Neural cell (in vitro differentiated cells): ENCODE results near the gene TSPEAR. TPM values are rescaled to one million over a fixed set of nuclear protein-coding genes. Genes with fewer than 3 reads are reported as not detected.
"Not testable (repeated sequence)": the region's sequence is repeated elsewhere in the genome, so short reads cannot be mapped to it uniquely, and the experiment has no call there.

Experiments used
- H2AFZ ChIP-seq: fragments of 200-600, 300-800 bp; sonication (generic), shearing (Covaris generic); 2 replicates; pipeline ENCODE4 v1.6.0; 2014; ENCODE audit warnings: low read depth, mild to moderate bottlenecking, antibody characterized with exemption, low read length, moderate library complexity
- H3F3A ChIP-seq: fragments of 200-600 bp; shearing (Covaris generic); 2 replicates; pipeline ENCODE4 v1.6.1; 2016; ENCODE audit warnings: mild to moderate bottlenecking, moderate library complexity, mixed read lengths, antibody characterized with exemption, low read length; ENCODE audit not compliant: insufficient read depth, poor library complexity, severe bottlenecking
- H3K27ac ChIP-seq: fragments of 200-600, 300-800 bp; sonication (generic), shearing (Covaris generic); 2 replicates; pipeline ENCODE4 v1.5.1; 2014; ENCODE audit warnings: mild to moderate bottlenecking, low read length, moderate library complexity
- H3K27me3 ChIP-seq: fragments of 300-800, 200-600 bp; sonication (generic), shearing (Covaris generic); 2 replicates; pipeline ENCODE4 v1.6.0; 2014; ENCODE audit warnings: mild to moderate bottlenecking, low read depth, low read length, moderate library complexity; ENCODE audit not compliant: insufficient read depth
- H3K36me3 ChIP-seq: fragments of 300-800, 200-600 bp; sonication (generic), shearing (Covaris generic); 2 replicates; pipeline ENCODE4 v1.5.1; 2014; ENCODE audit warnings: mild to moderate bottlenecking, antibody characterized with exemption, low read length, moderate library complexity; ENCODE audit not compliant: insufficient read depth
- H3K4me2 ChIP-seq: fragments of 300-800, 200-600 bp; sonication (generic), shearing (Covaris generic); 2 replicates; pipeline ENCODE4 v1.6.0; 2014; ENCODE audit warnings: mild to moderate bottlenecking, low read length
- H3K4me3 ChIP-seq: fragments of 300-800, 200-600 bp; sonication (generic), shearing (Covaris generic); 2 replicates; pipeline ENCODE4 v1.5.1; 2014; ENCODE audit warnings: mild to moderate bottlenecking, low read length, moderate library complexity
- H3K79me2 ChIP-seq: fragments of 200-600 bp; shearing (Covaris generic); replicated peaks from 2 replicates; pipeline ENCODE4 v1.6.0; 2014; ENCODE audit warnings: mild to moderate bottlenecking, low read length, moderate library complexity; ENCODE audit not compliant: insufficient read depth
- H3K9ac ChIP-seq: fragments of 300-800, 200-600 bp; sonication (generic), shearing (Covaris generic); 2 replicates; pipeline ENCODE4 v1.6.1; 2016; ENCODE audit warnings: mild to moderate bottlenecking, low read length, mixed read lengths
- H3K9me2 ChIP-seq: fragments of 200-600 bp; shearing (Covaris generic); 2 replicates; pipeline ENCODE4 v1.6.1; 2016; ENCODE audit warnings: mild to moderate bottlenecking, low read length, mixed read lengths; ENCODE audit not compliant: insufficient read depth
- H3K9me3 ChIP-seq: fragments of 200-600, 300-800 bp; sonication (generic), shearing (Covaris generic); 2 replicates; pipeline ENCODE4 v1.6.1; 2016; ENCODE audit warnings: mild to moderate bottlenecking, mixed run types, low read length, moderate library complexity, mixed read lengths
- H4K20me1 ChIP-seq: fragments of 200-600 bp; shearing (Covaris generic); 2 replicates; pipeline ENCODE4 v1.6.1; 2016; ENCODE audit warnings: mild to moderate bottlenecking, mixed run types; ENCODE audit not compliant: insufficient read depth
- EP300 ChIP-seq: fragments of 450-650 bp; conservative IDR thresholded peaks from 2 replicates; pipeline ENCODE4 v1.6.1; 2014; ENCODE audit warnings: antibody characterized with exemption, mild to moderate bottlenecking, moderate library complexity; ENCODE audit not compliant: poor library complexity, severe bottlenecking
- EZH2 ChIP-seq: fragments of 200-600, 300-800 bp; shearing (Covaris generic), sonication (generic); IDR thresholded peaks from 2 replicates; pipeline ENCODE4 v1.6.1; 2014; ENCODE audit warnings: antibody characterized with exemption, low read length, borderline replicate concordance, mild to moderate bottlenecking; ENCODE audit not compliant: insufficient read depth, poor library complexity, severe bottlenecking
- MXI1 ChIP-seq: fragments of 450-650 bp; conservative IDR thresholded peaks from 2 replicates; pipeline ENCODE4 v1.6.1; 2014; ENCODE audit warnings: antibody characterized with exemption, mild to moderate bottlenecking; ENCODE audit not compliant: poor library complexity, severe bottlenecking
- POLR2AphosphoS5 ChIP-seq: IDR thresholded peaks from 2 replicates; pipeline ENCODE4 v1.6.1; 2012
- SMC3 ChIP-seq: fragments of 450-650 bp; conservative IDR thresholded peaks from 2 replicates; pipeline ENCODE4 v1.6.1; 2014; ENCODE audit warnings: antibody characterized with exemption, mild to moderate bottlenecking, moderate library complexity; ENCODE audit not compliant: poor library complexity
- polyA plus RNA-seq: library from polyadenylated mRNA; depleted of rRNA; stranded (reverse); fragments of >200 nt; gene quantifications from 2 replicates; pipeline ENCODE4 v1.2.3, GENCODE V29; 2014
- TF ChIP-seq, protein P1 (sequence below): fragments of 450-650 bp; IDR thresholded peaks from 2 replicates; pipeline ENCODE4 v1.5.1; 2014; ENCODE audit warnings: antibody characterized with exemption, mild to moderate bottlenecking, moderate library complexity; ENCODE audit not compliant: poor library complexity, severe bottlenecking
- TF ChIP-seq, protein P2 (sequence below): IDR thresholded peaks from 2 replicates; pipeline ENCODE4 v1.6.1; 2012; ENCODE audit warnings: borderline replicate concordance

Gene TSPEAR
- polyA plus RNA-seq, 1 donor from 2014 or later, result 0.19 TPM

DNA sequence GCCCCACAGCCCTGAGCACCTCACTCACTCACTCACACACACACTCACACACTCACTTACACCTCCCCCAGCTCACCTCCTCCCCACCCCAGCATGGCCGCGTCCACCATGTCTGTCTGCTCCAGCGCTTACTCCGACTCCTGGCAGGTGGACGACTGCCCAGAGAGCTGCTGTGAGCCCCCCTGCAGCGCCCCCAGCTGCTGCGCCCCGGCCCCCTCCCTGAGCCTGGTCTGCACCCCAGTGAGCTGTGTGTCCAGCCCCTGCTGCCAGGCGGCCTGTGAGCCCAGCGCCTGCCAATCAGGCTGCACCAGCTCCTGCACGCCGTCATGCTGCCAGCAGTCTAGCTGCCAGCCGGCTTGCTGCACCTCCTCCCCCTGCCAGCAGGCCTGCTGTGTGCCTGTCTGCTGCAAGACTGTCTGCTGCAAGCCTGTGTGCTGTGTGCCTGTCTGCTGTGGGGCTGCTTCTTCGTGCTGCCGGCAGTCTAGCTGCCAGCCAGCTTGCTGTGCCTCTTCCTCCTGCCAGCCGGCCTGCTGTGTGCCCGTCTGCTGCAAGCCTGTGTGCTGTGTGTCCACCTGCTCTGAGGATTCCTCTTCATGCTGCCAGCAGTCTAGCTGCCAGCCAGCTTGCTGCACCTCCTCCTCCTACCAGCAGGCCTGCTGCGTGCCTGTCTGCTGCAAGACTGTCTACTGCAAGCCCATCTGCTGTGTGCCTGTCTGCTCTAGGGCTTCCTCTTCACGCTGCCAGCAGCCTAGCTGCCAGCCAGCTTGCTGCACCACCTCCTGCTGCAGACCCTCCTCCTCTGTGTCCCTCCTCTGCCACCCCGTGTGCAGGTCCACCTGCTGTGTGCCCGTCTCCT is 64.8 kb downstream of the TSPEAR start, which contains the start of gene KRTAP10-11:
Gene KRTAP10-11 (plus strand): TSS at position 49 of the 856 bp plus-strand sequence. CDS start 45 bp downstream, at position 94.
- H3K27me3 ChIP-seq, H3F3A ChIP-seq, H3K9me3 ChIP-seq, H3K4me2 ChIP-seq, H3K4me3 ChIP-seq, H4K20me1 ChIP-seq, H2AFZ ChIP-seq, H3K9me2 ChIP-seq, H3K36me3 ChIP-seq, H3K9ac ChIP-seq, H3K79me2 ChIP-seq, H3K27ac ChIP-seq: not testable (repeated sequence)

DNA sequence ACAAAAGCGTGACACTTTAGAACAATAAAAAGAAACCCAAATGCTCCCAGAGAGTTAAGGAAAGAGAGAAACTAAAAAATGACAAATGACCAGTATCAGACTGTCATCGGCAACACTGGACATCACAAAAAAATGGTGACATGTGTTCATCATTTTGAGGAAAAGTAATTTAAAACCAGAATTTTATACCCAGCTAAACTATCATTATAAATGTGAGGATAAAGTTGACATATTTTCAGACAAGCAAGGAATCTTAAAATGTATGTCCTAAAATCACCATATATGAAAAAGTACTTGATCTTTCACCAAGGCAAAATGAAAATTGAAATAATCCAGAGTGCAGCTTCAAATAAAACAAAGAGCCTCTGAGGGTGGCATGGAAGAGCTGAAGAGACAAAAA is 66.5 kb downstream of the TSPEAR start:
- no peaks in the 10 kb centered on the region for H4K20me1 ChIP-seq
- H3K9me3 ChIP-seq, result peaks cover 4% of the 10 kb centered on the region
- no peaks in the 10 kb centered on the region for H3K27me3 ChIP-seq
- H3K27ac ChIP-seq, result no peak overlapping the region
- no peak overlapping the region for H3K4me2 ChIP-seq
- H2AFZ ChIP-seq, result no peak overlapping the region
- no peaks in the 10 kb centered on the region for H3K79me2 ChIP-seq
- no peaks in the 10 kb centered on the region for H3K36me3 ChIP-seq
- no peak overlapping the region for H3K9ac ChIP-seq
- H3K4me3 ChIP-seq, result no peak overlapping the region
- no peaks in the 10 kb centered on the region for H3K9me2 ChIP-seq
- TF ChIP-seq MXI1 (no peak), POLR2AphosphoS5 (no peak), EZH2 (no peak), EP300 (no peak), SMC3 (no peak)
- TF ChIP-seq, protein P1, sequence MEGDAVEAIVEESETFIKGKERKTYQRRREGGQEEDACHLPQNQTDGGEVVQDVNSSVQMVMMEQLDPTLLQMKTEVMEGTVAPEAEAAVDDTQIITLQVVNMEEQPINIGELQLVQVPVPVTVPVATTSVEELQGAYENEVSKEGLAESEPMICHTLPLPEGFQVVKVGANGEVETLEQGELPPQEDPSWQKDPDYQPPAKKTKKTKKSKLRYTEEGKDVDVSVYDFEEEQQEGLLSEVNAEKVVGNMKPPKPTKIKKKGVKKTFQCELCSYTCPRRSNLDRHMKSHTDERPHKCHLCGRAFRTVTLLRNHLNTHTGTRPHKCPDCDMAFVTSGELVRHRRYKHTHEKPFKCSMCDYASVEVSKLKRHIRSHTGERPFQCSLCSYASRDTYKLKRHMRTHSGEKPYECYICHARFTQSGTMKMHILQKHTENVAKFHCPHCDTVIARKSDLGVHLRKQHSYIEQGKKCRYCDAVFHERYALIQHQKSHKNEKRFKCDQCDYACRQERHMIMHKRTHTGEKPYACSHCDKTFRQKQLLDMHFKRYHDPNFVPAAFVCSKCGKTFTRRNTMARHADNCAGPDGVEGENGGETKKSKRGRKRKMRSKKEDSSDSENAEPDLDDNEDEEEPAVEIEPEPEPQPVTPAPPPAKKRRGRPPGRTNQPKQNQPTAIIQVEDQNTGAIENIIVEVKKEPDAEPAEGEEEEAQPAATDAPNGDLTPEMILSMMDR, result no peak
- TF ChIP-seq, protein P2, sequence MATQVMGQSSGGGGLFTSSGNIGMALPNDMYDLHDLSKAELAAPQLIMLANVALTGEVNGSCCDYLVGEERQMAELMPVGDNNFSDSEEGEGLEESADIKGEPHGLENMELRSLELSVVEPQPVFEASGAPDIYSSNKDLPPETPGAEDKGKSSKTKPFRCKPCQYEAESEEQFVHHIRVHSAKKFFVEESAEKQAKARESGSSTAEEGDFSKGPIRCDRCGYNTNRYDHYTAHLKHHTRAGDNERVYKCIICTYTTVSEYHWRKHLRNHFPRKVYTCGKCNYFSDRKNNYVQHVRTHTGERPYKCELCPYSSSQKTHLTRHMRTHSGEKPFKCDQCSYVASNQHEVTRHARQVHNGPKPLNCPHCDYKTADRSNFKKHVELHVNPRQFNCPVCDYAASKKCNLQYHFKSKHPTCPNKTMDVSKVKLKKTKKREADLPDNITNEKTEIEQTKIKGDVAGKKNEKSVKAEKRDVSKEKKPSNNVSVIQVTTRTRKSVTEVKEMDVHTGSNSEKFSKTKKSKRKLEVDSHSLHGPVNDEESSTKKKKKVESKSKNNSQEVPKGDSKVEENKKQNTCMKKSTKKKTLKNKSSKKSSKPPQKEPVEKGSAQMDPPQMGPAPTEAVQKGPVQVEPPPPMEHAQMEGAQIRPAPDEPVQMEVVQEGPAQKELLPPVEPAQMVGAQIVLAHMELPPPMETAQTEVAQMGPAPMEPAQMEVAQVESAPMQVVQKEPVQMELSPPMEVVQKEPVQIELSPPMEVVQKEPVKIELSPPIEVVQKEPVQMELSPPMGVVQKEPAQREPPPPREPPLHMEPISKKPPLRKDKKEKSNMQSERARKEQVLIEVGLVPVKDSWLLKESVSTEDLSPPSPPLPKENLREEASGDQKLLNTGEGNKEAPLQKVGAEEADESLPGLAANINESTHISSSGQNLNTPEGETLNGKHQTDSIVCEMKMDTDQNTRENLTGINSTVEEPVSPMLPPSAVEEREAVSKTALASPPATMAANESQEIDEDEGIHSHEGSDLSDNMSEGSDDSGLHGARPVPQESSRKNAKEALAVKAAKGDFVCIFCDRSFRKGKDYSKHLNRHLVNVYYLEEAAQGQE, result no peak
- no peaks in the 10 kb centered on the region for H3F3A ChIP-seq
